Peyer's patch (tissue), 4 donors: ENCODE data around the gene DPP3. TPM values are rescaled to one million over a fixed set of nuclear protein-coding genes. Genes with fewer than 3 reads are reported as not detected.
A peak's percentile ranks its signal among the peaks of the same experiment; 100 is the strongest.

ENCODE experiments used
- DNase-seq, 3 donors: peaks; one replicate each; pipeline ENCODE4 v3.0.0-alpha.2; 2017 to 2019
- H3K27ac ChIP-seq, 4 donors: fragments of 200-600 bp; sonication (generic); one replicate each; pipeline ENCODE4 v1.5.1; 2016 to 2019
- H3K27me3 ChIP-seq, 2 donors: fragments of 200-600 bp; sonication (generic); one replicate each; pipeline ENCODE4 v1.5.1; 2019
- H3K36me3 ChIP-seq, 3 donors: fragments of 200-600 bp; sonication (generic); one replicate each; pipeline ENCODE4 v1.5.1; 2016 to 2019
- H3K4me1 ChIP-seq, 4 donors: fragments of 200-600 bp; sonication (generic); one replicate each; pipeline ENCODE4 v1.5.1; 2016 to 2019
- H3K4me3 ChIP-seq, 4 donors: fragments of 200-600 bp; sonication (generic); 1 replicate in 3 of 4; 2 replicates in 1 of 4; pipeline ENCODE4 v1.5.1; 2016 to 2019; ENCODE audit warnings: mild to moderate bottlenecking in 1 of 4
- H3K9me3 ChIP-seq, 4 donors: fragments of 200-600 bp; sonication (generic); one replicate each; pipeline ENCODE4 v1.5.1; 2016 to 2019; ENCODE audit warnings: mild to moderate bottlenecking in 1 of 4
- CTCF ChIP-seq, 6 experiments: fragments of 450-650 bp in 4 of 6; fragments of 200-600 bp in 2 of 6; sonication (generic) in 1 of 6; IDR thresholded peaks; one replicate each; pipeline ENCODE4 v1.5.1; 2017 to 2019; ENCODE audit warnings: antibody characterized with exemption in 6 of 6, mild to moderate bottlenecking in 3 of 6, moderate library complexity in 1 of 6
- POLR2A ChIP-seq, 2 donors: fragments of 450-650 bp; IDR thresholded peaks; one replicate each; pipeline ENCODE4 v1.5.1; 2017; ENCODE audit warnings: antibody characterized with exemption in 2 of 2, mild to moderate bottlenecking in 2 of 2, moderate library complexity in 2 of 2
- total RNA-seq, 4 donors: library from RNA; depleted of rRNA; stranded (reverse); fragments of >200 nt; gene quantifications; one replicate each; pipeline ENCODE4 v1.1.0, GENCODE V29; 2016

DPP3 gene
- total RNA-seq, 4 donors from 2014 or later, result 58.3 to 66.8 (median 63.2) TPM

GRCh38 chr11:66510271-66510989 lies 30.2 kb downstream of the DPP3 start, which contains the start of gene BBS1:
BBS1 (plus strand) TSS chr11:66510635; CDS start chr11:66510660, 25 bp downstream.
- H3K4me1 ChIP-seq, result peaks cover 0 to 11% (median 0%) of the 10 kb centered on the region in 4 donors
- no peaks in the 10 kb centered on the region for H3K9me3 ChIP-seq
- peaks cover 0 to 12% (median 0%) of the 10 kb centered on the region in 3 donors for H3K36me3 ChIP-seq
- H3K4me3 ChIP-seq, result peak within 1 kb of the TSS; percentile 50 to 93 (median 68)
- no peak for TF ChIP-seq CTCF (IDR thresholded peaks at IDR 0.05)
- peak in 1 of 2 donors; percentile 38 for TF ChIP-seq POLR2A (IDR thresholded peaks at IDR 0.05)
- peak within 1 kb of the TSS in 2 of 4 donors; percentile 61 to 63 for H3K27ac ChIP-seq
- no peaks in the 10 kb centered on the region for H3K27me3 ChIP-seq
- peak; percentile 76 to 92 (median 92) for DNase-seq

- no peak for TF ChIP-seq POLR2A (IDR thresholded peaks at IDR 0.05)
- no peak for TF ChIP-seq CTCF (IDR thresholded peaks at IDR 0.05)
- H3K27ac ChIP-seq, result peak overlapping the region in 2 of 4 donors; percentile 61 to 63
- no peaks in the 10 kb centered on the region for H3K27me3 ChIP-seq
- peak overlapping the region; percentile 50 to 93 (median 68) for H3K4me3 ChIP-seq
- H3K4me1 ChIP-seq, result peaks cover 0 to 11% (median 0%) of the 10 kb centered on the region in 4 donors
- no peaks in the 10 kb centered on the region for H3K9me3 ChIP-seq
- no peak for DNase-seq
- H3K36me3 ChIP-seq, result peaks cover 0 to 11% (median 0%) of the 10 kb centered on the region in 3 donors
Measured at GRCh38 chr11:66510990-66511339, 30.7 kb downstream of the DPP3 start.

GRCh38 chr11:66523611-66524010 lies 43.4 kb downstream of the DPP3 start:
- H3K9me3 ChIP-seq, result no peaks in the 10 kb centered on the region
- TF ChIP-seq CTCF (IDR thresholded peaks at IDR 0.05) (no peak), POLR2A (IDR thresholded peaks at IDR 0.05) (no peak)
- DNase-seq, result no peak
- H3K27ac ChIP-seq, result no peak overlapping the region
- peaks cover 0 to 59% (median 0%) of the 10 kb centered on the region in 3 donors for H3K36me3 ChIP-seq
- H3K4me3 ChIP-seq, result no peak overlapping the region
- H3K4me1 ChIP-seq, result no peaks in the 10 kb centered on the region
- no peaks in the 10 kb centered on the region for H3K27me3 ChIP-seq

- no peak for DNase-seq
- Histone ChIP-seq H3K9me3 (no peaks in the 10 kb centered on the region), H3K27ac (no peak overlapping the region), H3K4me1 (no peaks in the 10 kb centered on the region), H3K4me3 (no peak overlapping the region), H3K27me3 (no peaks in the 10 kb centered on the region), H3K36me3 (peaks cover 0 to 55% (median 0%) of the 10 kb centered on the region in 3 donors)
- no peak for TF ChIP-seq CTCF (IDR thresholded peaks at IDR 0.05)
- TF ChIP-seq POLR2A (IDR thresholded peaks at IDR 0.05), result no peak
Measured at GRCh38 chr11:66524304-66525040, 44.2 kb downstream of the DPP3 start.

GRCh38 chr11:66529069-66529468 lies 48.8 kb downstream of the DPP3 start:
- Histone ChIP-seq H3K4me3 (no peak overlapping the region), H3K36me3 (peaks cover 0 to 26% (median 0%) of the 10 kb centered on the region in 3 donors), H3K27me3 (no peaks in the 10 kb centered on the region), H3K9me3 (no peaks in the 10 kb centered on the region), H3K27ac (no peak overlapping the region), H3K4me1 (no peaks in the 10 kb centered on the region)
- DNase-seq, result no peak
- no peak for TF ChIP-seq POLR2A (IDR thresholded peaks at IDR 0.05)
- no peak for TF ChIP-seq CTCF (IDR thresholded peaks at IDR 0.05)
